AG10803 (cell line): ENCODE results near the gene HS3ST1.

Experiments used
- DNase-seq: peaks from one replicate; pipeline ENCODE4 v3.0.0; 2010; ENCODE audit warnings: low read depth
- H3K4me3 ChIP-seq: 2 replicates; pipeline ENCODE4 v1.5.1; 2011; ENCODE audit warnings: mild to moderate bottlenecking, low read length, control low read depth
- CTCF ChIP-seq: conservative IDR thresholded peaks from 2 replicates; pipeline ENCODE4 v1.5.1; 2011; ENCODE audit warnings: mild to moderate bottlenecking, low read length, control low read depth, inconsistent platforms

Gene HS3ST1

GRCh38 chr4:11435557-11435956 lies 6.9 kb upstream of the HS3ST1 start:
- TF ChIP-seq CTCF: no peak
- no peak for DNase-seq
- no peak overlapping the region for H3K4me3 ChIP-seq

- no peak for DNase-seq
- no peak for TF ChIP-seq CTCF
Measured at GRCh38 chr4:11431111-11431510, 2.4 kb upstream of the HS3ST1 start.

GRCh38 chr4:11430536-11430935 lies 1.8 kb upstream of the HS3ST1 start:
- no peak for TF ChIP-seq CTCF
- no peak overlapping the region for H3K4me3 ChIP-seq
- no peak for DNase-seq

More at GRCh38 chr4:11431111-11431510, 2.4 kb upstream of the HS3ST1 start:
- H3K4me3 ChIP-seq: no peak overlapping the region

- DNase-seq: no peak
- no peak for TF ChIP-seq CTCF
- H3K4me3 ChIP-seq: no peak overlapping the region
Measured at GRCh38 chr4:11429699-11430045, 978 bp upstream of the HS3ST1 start.

GRCh38 chr4:11428899-11429698 lies 405 bp upstream of the HS3ST1 start:
- no peak overlapping the region for H3K4me3 ChIP-seq
- no peak for TF ChIP-seq CTCF
- no peak for DNase-seq

GRCh38 chr4:11427121-11427996 lies 1.3 kb downstream of the HS3ST1 start:
- H3K4me3 ChIP-seq: no peak overlapping the region
- TF ChIP-seq CTCF: no peak
- DNase-seq: no peak
